HepG2 (cell line): ENCODE results near the gene FAAP100. TPM values are rescaled to one million over a fixed set of nuclear protein-coding genes. Genes with fewer than 3 reads are reported as not detected.

ENCODE experiments used
- CCAR2 ChIP-seq: fragments of 200-400 bp; formaldehyde crosslinking; optimal IDR thresholded peaks from 2 replicates; pipeline ENCODE3; 2018; ENCODE audit warnings: low read depth, mild to moderate bottlenecking, low read length, moderate library complexity
- DBP ChIP-seq: sonication (generic); formaldehyde crosslinking; IDR thresholded peaks from 2 replicates; pipeline ENCODE4 v1.4.0; 2020; ENCODE audit warnings: missing genetic modification reagents; ENCODE audit errors: not compliant biosample characterization
- JUND ChIP-seq: sonication (generic); formaldehyde crosslinking; IDR thresholded peaks from 2 replicates; pipeline ENCODE4 v1.8.0; 2022; ENCODE audit warnings: mild to moderate bottlenecking, missing genetic modification reagents
- MAFG ChIP-seq: sonication (generic); formaldehyde crosslinking; IDR thresholded peaks from 2 replicates; pipeline ENCODE4 v1.5.1; 2020; ENCODE audit warnings: mild to moderate bottlenecking, missing genetic modification reagents
- MTA1 ChIP-seq: sonication (generic); formaldehyde crosslinking; IDR thresholded peaks from 2 replicates; pipeline ENCODE4 v1.4.0; 2020; ENCODE audit warnings: missing genetic modification reagents, mild to moderate bottlenecking, borderline replicate concordance
- MYC ChIP-seq: sonication (generic); formaldehyde crosslinking; IDR thresholded peaks from 2 replicates; pipeline ENCODE4 v1.9.0; 2021; ENCODE audit warnings: missing genetic modification reagents, borderline replicate concordance
- NFYB ChIP-seq: sonication (generic); formaldehyde crosslinking; IDR thresholded peaks from 2 replicates; pipeline ENCODE4 v1.4.0; 2020; ENCODE audit warnings: missing genetic modification reagents
- RARA ChIP-seq: IDR thresholded peaks from 2 replicates; pipeline ENCODE4 v1.6.1; 2016; ENCODE audit warnings: missing genetic modification reagents, missing compliant biosample characterization
- THYN1 ChIP-seq: sonication (generic); formaldehyde crosslinking; IDR thresholded peaks from 2 replicates; pipeline ENCODE4 v1.8.1; 2023; ENCODE audit warnings: low read depth, mild to moderate bottlenecking, moderate library complexity, missing genetic modification reagents, borderline replicate concordance
- TOPORS ChIP-seq: sonication (generic); formaldehyde crosslinking; IDR thresholded peaks from 2 replicates; pipeline ENCODE4 v1.8.0; 2023; ENCODE audit warnings: mild to moderate bottlenecking, missing genetic modification reagents
- ZBTB21 ChIP-seq: sonication (generic); formaldehyde crosslinking; IDR thresholded peaks from 2 replicates; pipeline ENCODE4 v1.4.0; 2020; ENCODE audit warnings: missing genetic modification reagents
- ZNF143 ChIP-seq: sonication (generic); formaldehyde crosslinking; IDR thresholded peaks from 2 replicates; pipeline ENCODE4 v1.4.0; 2020; ENCODE audit warnings: missing genetic modification reagents
- ZNF251 ChIP-seq: sonication (generic); formaldehyde crosslinking; IDR thresholded peaks from 2 replicates; pipeline ENCODE4 v1.9.0; 2021; ENCODE audit warnings: mild to moderate bottlenecking, missing genetic modification reagents
- ZNF451 ChIP-seq: sonication (generic); formaldehyde crosslinking; IDR thresholded peaks from 2 replicates; pipeline ENCODE4 v1.5.0; 2020; ENCODE audit warnings: mild to moderate bottlenecking, missing genetic modification reagents
- ZNF556 ChIP-seq: sonication (generic); formaldehyde crosslinking; IDR thresholded peaks from 2 replicates; pipeline ENCODE4 v1.4.0; 2020; ENCODE audit warnings: mild to moderate bottlenecking, missing genetic modification reagents, borderline replicate concordance
- ZNF7 ChIP-seq: IDR thresholded peaks from 2 replicates; pipeline ENCODE4 v1.6.1; 2016; ENCODE audit warnings: missing biosample characterization, missing genetic modification reagents
- ZNF75D ChIP-seq: sonication (generic); formaldehyde crosslinking; IDR thresholded peaks from 2 replicates; pipeline ENCODE4 v1.8.1; 2023; ENCODE audit warnings: missing genetic modification reagents, mild to moderate bottlenecking, borderline replicate concordance
- polyA plus RNA-seq, 8 experiments: library from polyadenylated mRNA; depleted of rRNA in 3 of 8; stranded (reverse) in 7 of 8; unstranded in 1 of 8; fragments of >200 nt; fragmentation: Illumina TruSeq in 4 of 8; extraction: Trizol in 4 of 8; gene quantifications; 2 replicates each; pipeline versions ENCODE4 v1.2.1 to v1.2.3, GENCODE V29; 2011 to 2016; ENCODE audit warnings: low read depth in 4 of 8, missing spikeins in 1 of 8, mixed read lengths in 1 of 8; ENCODE audit not compliant: insufficient read depth in 1 of 8
- total RNA-seq, 5 experiments: library from RNA; depleted of rRNA; stranded (reverse); fragments of >200 nt; fragmentation: Illumina TruSeq; extraction: Trizol; gene quantifications; 2 replicates each; pipeline ENCODE4 v1.2.3, GENCODE V29; 2016; ENCODE audit warnings: low read depth in 1 of 5
- TF ChIP-seq, protein P1 (sequence below): sonication (generic); formaldehyde crosslinking; IDR thresholded peaks from 2 replicates; pipeline ENCODE4 v1.5.0; 2020; ENCODE audit warnings: missing genetic modification reagents, mild to moderate bottlenecking, borderline replicate concordance
- TF ChIP-seq, protein P2 (sequence below): sonication (generic); formaldehyde crosslinking; IDR thresholded peaks from 2 replicates; pipeline ENCODE4 v1.4.0; 2020; ENCODE audit warnings: mild to moderate bottlenecking, missing genetic modification reagents

FAAP100 gene
- total and polyA plus RNA-seq, 2 of the 13 experiments (the other 11 are each of a cell fraction or from before 2014, with no cell fraction given), result 7.6 to 20.8 TPM

GRCh38 chr17:81553018-81553615 lies 964 bp upstream of the FAAP100 start (continued):
- no peak for TF ChIP-seq ZNF143
- TF ChIP-seq, protein P1, sequence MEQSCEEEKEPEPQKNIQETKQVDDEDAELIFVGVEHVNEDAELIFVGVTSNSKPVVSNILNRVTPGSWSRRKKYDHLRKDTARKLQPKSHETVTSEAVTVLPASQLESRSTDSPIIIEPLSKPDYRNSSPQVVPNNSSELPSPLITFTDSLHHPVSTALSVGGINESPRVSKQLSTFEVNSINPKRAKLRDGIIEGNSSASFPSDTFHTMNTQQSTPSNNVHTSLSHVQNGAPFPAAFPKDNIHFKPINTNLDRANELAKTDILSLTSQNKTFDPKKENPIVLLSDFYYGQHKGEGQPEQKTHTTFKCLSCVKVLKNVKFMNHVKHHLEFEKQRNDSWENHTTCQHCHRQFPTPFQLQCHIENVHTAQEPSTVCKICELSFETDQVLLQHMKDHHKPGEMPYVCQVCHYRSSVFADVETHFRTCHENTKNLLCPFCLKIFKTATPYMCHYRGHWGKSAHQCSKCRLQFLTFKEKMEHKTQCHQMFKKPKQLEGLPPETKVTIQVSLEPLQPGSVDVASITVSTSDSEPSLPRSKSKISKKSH (CRISPR knock-in tag), result no peak; the same call in 1 of the 2 replicates
- TF ChIP-seq JUND (CRISPR knock-in tag), result no peak
- no peak for TF ChIP-seq ZNF7 (CRISPR knock-in tag)
- no peak for TF ChIP-seq THYN1
- TF ChIP-seq MAFG, result no peak
- no peak for TF ChIP-seq ZBTB21 (CRISPR knock-in tag)
- TF ChIP-seq, protein P2, sequence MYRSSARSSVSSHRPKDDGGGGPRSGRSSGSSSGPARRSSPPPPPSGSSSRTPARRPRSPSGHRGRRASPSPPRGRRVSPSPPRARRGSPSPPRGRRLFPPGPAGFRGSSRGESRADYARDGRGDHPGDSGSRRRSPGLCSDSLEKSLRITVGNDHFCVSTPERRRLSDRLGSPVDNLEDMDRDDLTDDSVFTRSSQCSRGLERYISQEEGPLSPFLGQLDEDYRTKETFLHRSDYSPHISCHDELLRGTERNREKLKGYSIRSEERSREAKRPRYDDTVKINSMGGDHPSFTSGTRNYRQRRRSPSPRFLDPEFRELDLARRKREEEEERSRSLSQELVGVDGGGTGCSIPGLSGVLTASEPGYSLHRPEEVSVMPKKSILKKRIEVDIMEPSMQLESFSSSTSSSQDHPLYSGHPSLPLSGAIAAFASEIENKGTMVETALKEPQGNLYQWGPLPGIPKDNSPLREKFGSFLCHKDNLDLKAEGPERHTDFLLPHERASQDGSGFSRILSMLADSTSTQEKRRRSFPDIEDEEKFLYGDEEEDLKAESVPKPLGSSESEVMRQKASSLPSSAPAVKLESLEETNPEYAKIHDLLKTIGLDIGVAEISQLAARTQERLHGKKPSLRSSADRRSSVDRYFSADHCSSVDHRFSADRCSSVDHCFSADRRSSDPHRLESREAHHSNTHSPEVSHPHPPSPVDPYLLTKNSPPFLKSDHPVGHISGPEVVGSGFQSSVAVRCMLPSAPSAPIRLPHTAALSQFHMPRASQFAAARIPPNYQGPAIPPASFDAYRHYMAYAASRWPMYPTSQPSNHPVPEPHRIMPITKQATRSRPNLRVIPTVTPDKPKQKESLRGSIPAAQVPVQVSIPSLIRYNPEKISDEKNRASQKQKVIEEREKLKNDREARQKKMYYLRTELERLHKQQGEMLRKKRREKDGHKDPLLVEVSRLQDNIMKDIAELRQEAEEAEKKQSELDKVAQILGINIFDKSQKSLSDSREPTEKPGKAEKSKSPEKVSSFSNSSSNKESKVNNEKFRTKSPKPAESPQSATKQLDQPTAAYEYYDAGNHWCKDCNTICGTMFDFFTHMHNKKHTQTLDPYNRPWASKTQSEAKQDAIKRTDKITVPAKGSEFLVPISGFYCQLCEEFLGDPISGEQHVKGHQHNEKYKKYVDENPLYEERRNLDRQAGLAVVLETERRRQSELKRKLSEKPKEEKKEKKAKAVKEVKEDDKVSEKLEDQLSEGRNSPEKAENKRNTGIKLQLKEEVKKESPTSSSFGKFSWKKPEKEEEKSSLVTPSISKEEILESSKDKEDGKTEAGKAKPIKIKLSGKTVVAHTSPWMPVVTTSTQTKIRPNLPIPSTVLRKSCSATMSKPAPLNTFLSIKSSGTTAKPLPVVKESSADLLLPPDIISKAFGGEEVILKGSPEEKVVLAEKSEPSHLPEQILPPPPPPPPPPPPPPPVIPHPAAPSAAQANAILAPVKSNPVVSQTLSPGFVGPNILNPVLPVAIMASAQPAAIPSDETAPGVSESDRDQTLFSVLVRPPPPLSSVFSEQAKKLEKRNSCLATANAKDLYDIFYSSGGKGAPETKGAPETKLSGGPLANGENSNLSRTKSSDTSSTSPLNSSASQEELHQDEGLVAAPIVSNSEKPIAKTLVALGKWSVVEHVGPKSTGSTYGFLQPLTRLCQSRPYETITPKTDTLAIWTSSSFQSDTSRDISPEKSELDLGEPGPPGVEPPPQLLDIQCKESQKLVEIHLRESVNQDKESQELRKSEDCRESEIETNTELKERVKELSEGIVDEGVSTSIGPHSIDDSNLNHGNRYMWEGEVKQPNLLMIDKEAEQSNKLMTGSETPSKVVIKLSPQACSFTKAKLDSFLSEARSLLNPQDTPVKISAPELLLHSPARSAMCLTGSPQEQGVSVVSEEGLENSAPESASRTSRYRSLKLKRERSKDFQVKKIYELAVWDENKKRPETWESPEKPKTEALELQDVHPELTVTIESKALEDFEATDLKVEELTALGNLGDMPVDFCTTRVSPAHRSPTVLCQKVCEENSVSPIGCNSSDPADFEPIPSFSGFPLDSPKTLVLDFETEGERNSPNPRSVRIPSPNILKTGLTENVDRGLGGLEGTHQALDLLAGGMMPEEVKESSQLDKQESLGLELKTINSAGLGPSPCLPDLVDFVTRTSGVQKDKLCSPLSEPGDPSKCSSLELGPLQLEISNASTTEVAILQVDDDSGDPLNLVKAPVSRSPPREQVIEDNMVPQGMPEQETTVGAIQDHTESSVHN (CRISPR knock-in tag), result no peak
- no peak for TF ChIP-seq CCAR2
- TF ChIP-seq ZNF556 (CRISPR knock-in tag), result no peak
- peak; percentile 2; the same call in 1 of the 2 replicates for TF ChIP-seq MYC (CRISPR knock-in tag)
- TF ChIP-seq TOPORS (CRISPR knock-in tag), result no peak
- no peak for TF ChIP-seq MTA1 (CRISPR knock-in tag)
- TF ChIP-seq ZNF75D (CRISPR knock-in tag), result no peak
- no peak for TF ChIP-seq ZNF451 (CRISPR knock-in tag)
- TF ChIP-seq NFYB (CRISPR knock-in tag), result 0 out of 2 replicates have a peak, but pooled peaks have one; percentile 27
- no peak for TF ChIP-seq RARA
- no peak for TF ChIP-seq ZNF251 (CRISPR knock-in tag)
- TF ChIP-seq DBP (CRISPR knock-in tag), result no peak
